ENCODE measurements around the gene ADM5. TPM values are rescaled to one million over a fixed set of nuclear protein-coding genes. Genes with fewer than 3 reads are reported as not detected.

Gene ADM5
- total and polyA plus RNA-seq, 7 donors: 0.38 to 1.5 (median 0.58) TPM

DNA sequence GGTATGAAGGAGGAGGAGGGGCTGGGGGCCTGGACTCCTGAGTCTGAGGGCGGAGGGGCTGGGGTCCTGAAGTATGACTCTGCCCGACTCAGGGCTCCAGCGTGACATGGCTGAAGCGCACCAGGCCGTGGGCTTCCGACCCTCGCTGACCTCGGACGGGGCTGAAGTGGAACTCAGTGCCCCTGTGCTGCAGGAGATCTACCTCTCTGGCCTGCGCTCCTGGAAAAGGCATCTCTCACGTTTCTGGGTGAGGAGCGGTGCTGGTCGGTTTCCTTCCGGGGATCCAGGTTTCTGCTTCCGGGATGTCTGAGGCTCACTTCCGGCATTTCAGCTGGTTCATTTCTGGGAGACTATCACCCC lies 2.7 kb downstream of the ADM5 start:
- Histone ChIP-seq H3K4me3 (no peak overlapping the region), H3K9me3 (no peaks in the 10 kb centered on the region), H3K27me3 (ENCODE audit: insufficient read depth in 3 of 3, low read length in 2 of 3) (peaks cover 0 to 13% (median 0%) of the 10 kb centered on the region in 3 donors), H3K36me3 (ENCODE audit: insufficient read depth in 1 of 2, low read depth in 1 of 2) (peaks cover 0 to 9% of the 10 kb centered on the region in 2 donors), H3K27ac (no peak overlapping the region), H3K4me1 (peaks cover 13% of the 10 kb centered on the region)
- DNase-seq: no peak
- intact Hi-C loops (cut with DNase I): no loop called here
- WGBS, 3 donors: 68 to 77% (median 76%) methylated on average over 16 of the region's 16 CpGs
- ATAC-seq: no peak
- TF ChIP-seq, protein P1, sequence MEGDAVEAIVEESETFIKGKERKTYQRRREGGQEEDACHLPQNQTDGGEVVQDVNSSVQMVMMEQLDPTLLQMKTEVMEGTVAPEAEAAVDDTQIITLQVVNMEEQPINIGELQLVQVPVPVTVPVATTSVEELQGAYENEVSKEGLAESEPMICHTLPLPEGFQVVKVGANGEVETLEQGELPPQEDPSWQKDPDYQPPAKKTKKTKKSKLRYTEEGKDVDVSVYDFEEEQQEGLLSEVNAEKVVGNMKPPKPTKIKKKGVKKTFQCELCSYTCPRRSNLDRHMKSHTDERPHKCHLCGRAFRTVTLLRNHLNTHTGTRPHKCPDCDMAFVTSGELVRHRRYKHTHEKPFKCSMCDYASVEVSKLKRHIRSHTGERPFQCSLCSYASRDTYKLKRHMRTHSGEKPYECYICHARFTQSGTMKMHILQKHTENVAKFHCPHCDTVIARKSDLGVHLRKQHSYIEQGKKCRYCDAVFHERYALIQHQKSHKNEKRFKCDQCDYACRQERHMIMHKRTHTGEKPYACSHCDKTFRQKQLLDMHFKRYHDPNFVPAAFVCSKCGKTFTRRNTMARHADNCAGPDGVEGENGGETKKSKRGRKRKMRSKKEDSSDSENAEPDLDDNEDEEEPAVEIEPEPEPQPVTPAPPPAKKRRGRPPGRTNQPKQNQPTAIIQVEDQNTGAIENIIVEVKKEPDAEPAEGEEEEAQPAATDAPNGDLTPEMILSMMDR (IDR thresholded peaks at IDR 0.05): no peak

DNA sequence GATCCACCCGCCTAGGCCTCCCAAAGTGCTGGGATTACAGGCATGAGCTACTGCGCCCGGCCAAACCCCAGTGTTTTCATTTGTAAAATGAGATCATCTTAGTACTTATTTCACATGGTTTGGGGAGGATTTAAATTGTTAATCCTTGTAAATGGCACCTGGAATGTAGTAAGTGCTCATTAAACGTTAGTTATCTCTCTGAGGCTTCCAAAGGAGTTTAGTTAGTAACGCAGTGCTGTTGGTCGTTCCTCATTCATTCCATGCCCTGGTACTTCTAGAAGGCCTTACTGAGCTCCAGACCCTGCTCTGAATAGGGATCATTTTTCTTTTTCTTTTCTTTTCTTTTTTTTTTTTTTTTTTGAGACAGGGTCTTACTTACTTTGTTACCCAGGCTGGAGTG lies 6.7 kb downstream of the ADM5 start:
- DNase-seq: no peak
- TF ChIP-seq, protein P1 (IDR thresholded peaks at IDR 0.05): no peak
- Histone ChIP-seq H3K27ac (no peak overlapping the region), H3K36me3 (ENCODE audit: insufficient read depth in 1 of 2, low read depth in 1 of 2) (no peaks in the 10 kb centered on the region), H3K27me3 (ENCODE audit: insufficient read depth in 3 of 3, low read length in 2 of 3) (no peaks in the 10 kb centered on the region), H3K4me3 (no peak overlapping the region), H3K4me1 (no peaks in the 10 kb centered on the region), H3K9me3 (no peaks in the 10 kb centered on the region)
- ATAC-seq: no peak
- intact Hi-C loops (cut with DNase I): no loop called here
- 87 to 89% (median 88%) methylated on average over 6 of the region's 6 CpGs for WGBS, 3 donors

DNA sequence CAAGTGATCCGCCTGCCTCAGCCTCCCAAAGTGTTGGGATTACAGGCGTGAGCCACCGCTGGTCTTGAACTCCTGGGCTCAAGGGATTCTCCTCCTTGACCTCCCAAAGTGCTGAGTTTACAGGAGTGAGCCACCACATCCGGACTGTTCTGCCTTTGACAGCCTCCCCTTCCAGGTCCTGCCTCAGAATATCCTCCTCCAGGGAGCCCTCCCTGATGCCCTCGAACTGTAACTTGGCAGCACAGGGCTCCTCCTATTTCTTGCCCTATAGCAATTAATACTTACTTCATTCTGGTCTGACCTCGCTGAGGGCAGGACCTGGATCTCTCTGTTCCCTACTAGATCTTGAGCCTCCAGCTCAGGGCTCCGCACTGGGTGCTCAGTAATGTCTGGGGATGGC lies 7.5 kb downstream of the ADM5 start:
- ATAC-seq (no peak), DNase-seq (no peak)
- WGBS, 3 donors: 86 to 95% (median 95%) methylated on average over 7 of the region's 7 CpGs

DNA sequence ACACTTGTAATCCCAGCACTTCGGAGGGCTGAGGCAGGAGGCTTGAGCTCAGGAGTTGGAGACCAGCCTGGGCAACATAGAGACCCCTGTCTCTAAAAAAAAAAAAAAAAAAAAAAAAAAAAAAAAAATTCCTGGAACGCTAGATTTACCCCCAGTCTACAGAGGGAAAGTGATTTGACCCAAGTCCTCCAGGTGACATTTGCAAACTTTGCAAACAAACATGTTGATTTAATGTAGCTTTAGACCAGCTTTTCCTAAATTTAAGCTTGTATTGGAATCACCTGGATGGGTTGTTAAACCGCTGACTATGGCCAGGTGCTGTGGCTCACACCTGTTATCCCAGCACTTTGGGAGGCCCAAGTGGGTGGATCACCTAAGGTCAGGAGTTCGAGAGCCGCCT lies 10.0 kb downstream of the ADM5 start:
- TF ChIP-seq, protein P1 (IDR thresholded peaks at IDR 0.05): no peak
- intact Hi-C loops (cut with DNase I): no loop called here
- no peaks in the 10 kb centered on the region for H3K27me3 ChIP-seq (ENCODE audit: insufficient read depth in 3 of 3, low read length in 2 of 3)
- H3K9me3 ChIP-seq: no peaks in the 10 kb centered on the region
- H3K27ac ChIP-seq: no peak overlapping the region
- H3K36me3 ChIP-seq (ENCODE audit: insufficient read depth in 1 of 2, low read depth in 1 of 2): no peaks in the 10 kb centered on the region
- 84 to 92% (median 86%) methylated on average over 5 of the region's 5 CpGs for WGBS, 3 donors
- H3K4me3 ChIP-seq: no peak overlapping the region
- H3K4me1 ChIP-seq: no peaks in the 10 kb centered on the region
- ATAC-seq: no peak
- no peak for DNase-seq

More for the DNA sequence above, 7.5 kb downstream of the ADM5 start:
- no peak overlapping the region for H3K4me3 ChIP-seq
- intact Hi-C loops (cut with DNase I): no loop called here
- no peaks in the 10 kb centered on the region for H3K36me3 ChIP-seq (ENCODE audit: insufficient read depth in 1 of 2, low read depth in 1 of 2)
- TF ChIP-seq, protein P1 (IDR thresholded peaks at IDR 0.05): no peak
- no peaks in the 10 kb centered on the region for H3K27me3 ChIP-seq (ENCODE audit: insufficient read depth in 3 of 3, low read length in 2 of 3)
- no peaks in the 10 kb centered on the region for H3K9me3 ChIP-seq
- no peaks in the 10 kb centered on the region for H3K4me1 ChIP-seq
- H3K27ac ChIP-seq: no peak overlapping the region

DNA sequence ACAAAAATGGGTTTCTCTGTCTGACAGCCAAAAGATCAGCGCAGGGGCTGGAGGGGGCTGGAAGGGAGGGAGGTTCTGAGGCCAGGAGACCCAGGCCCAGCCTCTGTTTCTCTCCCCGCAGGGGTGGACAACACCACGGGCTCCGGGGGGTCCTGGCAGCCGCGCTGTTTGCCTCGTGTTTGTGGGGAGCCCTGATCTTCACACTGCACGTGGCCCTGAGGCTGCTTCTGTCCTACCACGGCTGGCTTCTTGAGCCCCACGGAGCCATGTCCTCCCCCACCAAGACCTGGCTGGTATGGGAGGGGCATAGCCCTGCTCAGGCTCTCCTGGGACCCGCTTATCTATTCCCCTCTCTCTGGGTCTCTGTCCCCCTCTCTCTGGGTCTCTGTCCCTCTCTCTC lies 11.2 kb downstream of the ADM5 start:
- intact Hi-C loops (cut with DNase I): no loop called here
- H3K36me3 ChIP-seq (ENCODE audit: insufficient read depth in 1 of 2, low read depth in 1 of 2): no peaks in the 10 kb centered on the region
- DNase-seq (no peak), ATAC-seq (no peak)
- no peaks in the 10 kb centered on the region for H3K27me3 ChIP-seq (ENCODE audit: insufficient read depth in 3 of 3, low read length in 2 of 3)
- H3K9me3 ChIP-seq: no peaks in the 10 kb centered on the region
- WGBS, 3 donors: 41 to 59% (median 53%) methylated on average over 7 to 11 of the region's 11 CpGs
- TF ChIP-seq, protein P1 (IDR thresholded peaks at IDR 0.05): no peak
- H3K27ac ChIP-seq: no peak overlapping the region
- H3K4me1 ChIP-seq: no peaks in the 10 kb centered on the region
- H3K4me3 ChIP-seq: no peak overlapping the region

Measured in psoas muscle (tissue), 8 donors.